ENCODE measurements around the gene BPI. TPM values are rescaled to one million over a fixed set of nuclear protein-coding genes. Genes with fewer than 3 reads are reported as not detected.

The BPI gene
- total RNA-seq, 2 experiments from 2014 or later: 0.14 TPM; not detected in 1

DNA sequence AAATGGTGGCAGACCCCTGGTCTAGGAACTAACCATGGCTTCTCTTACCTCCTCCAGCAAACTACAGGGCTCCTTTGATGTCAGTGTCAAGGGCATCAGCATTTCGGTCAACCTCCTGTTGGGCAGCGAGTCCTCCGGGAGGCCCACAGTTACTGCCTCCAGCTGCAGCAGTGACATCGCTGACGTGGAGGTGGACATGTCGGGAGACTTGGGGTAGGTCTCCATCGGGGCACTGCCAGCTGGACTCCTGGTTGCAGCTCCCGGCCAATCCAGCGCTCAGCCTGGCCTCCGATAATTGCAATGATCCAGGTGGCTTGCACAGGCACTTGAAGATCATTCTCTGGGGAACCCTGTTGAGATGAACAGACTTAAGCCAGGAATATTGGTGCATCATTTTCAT, 50.3 kb downstream of the BPI start:
- no peaks in the 10 kb centered on the region for H3K9me3 Mint-ChIP-seq
- ATAC-seq (ENCODE audit: poor library complexity) (no peak), DNase-seq (no peak)
- H3K27me3 ChIP-seq (ENCODE audit: control insufficient read depth in 1 of 2, insufficient read depth in 2 of 2, low read length in 2 of 2): no peaks in the 10 kb centered on the region
- H3K4me3 Mint-ChIP-seq: no peak overlapping the region
- H3K4me1 Mint-ChIP-seq (ENCODE audit: low read depth): no peaks in the 10 kb centered on the region
- H3K36me3 Mint-ChIP-seq (ENCODE audit: low read depth): no peaks in the 10 kb centered on the region
- ChIA-PET CTCF (no interaction called here), POLR2A (no interaction called here)
- no peak overlapping the region for H3K27ac Mint-ChIP-seq
- TF ChIP-seq CTCF (IDR thresholded peaks at IDR 0.05): no peak
- H3K4me1 ChIP-seq (ENCODE audit: insufficient read depth, low read length): no peaks in the 10 kb centered on the region
- no peak overlapping the region for H3K27ac ChIP-seq (ENCODE audit: low read depth in 1 of 2, low read length in 2 of 2)
- intact Hi-C loops (cut with DNase I, micrococcal nuclease): no loop called here
- H3K4me3 ChIP-seq (ENCODE audit: low read length): no peak overlapping the region
- no peaks in the 10 kb centered on the region for H3K36me3 ChIP-seq (ENCODE audit: insufficient read depth, low read length)
- H3K27me3 Mint-ChIP-seq: no peaks in the 10 kb centered on the region
- H3K9me3 ChIP-seq (ENCODE audit: control insufficient read depth in 1 of 2, insufficient read depth in 1 of 2, low read length in 2 of 2): no peaks in the 10 kb centered on the region

- H3K4me1 Mint-ChIP-seq (ENCODE audit: low read depth): no peaks in the 10 kb centered on the region
- POLR2A ChIA-PET: no interaction called here
- DNase-seq: no peak
Measured at GRCh38 chr20:38355161-38356012, 51.4 kb downstream of the BPI start.

GRCh38 chr20:38357653-38358207, 53.8 kb downstream of the BPI start:
- H3K36me3 Mint-ChIP-seq (ENCODE audit: low read depth): no peaks in the 10 kb centered on the region
- Histone ChIP-seq H3K36me3 (ENCODE audit: insufficient read depth, low read length) (no peaks in the 10 kb centered on the region), H3K4me1 (ENCODE audit: insufficient read depth, low read length) (no peaks in the 10 kb centered on the region), H3K27me3 (ENCODE audit: control insufficient read depth in 1 of 2, insufficient read depth in 2 of 2, low read length in 2 of 2) (no peaks in the 10 kb centered on the region), H3K9me3 (ENCODE audit: control insufficient read depth in 1 of 2, insufficient read depth in 1 of 2, low read length in 2 of 2) (no peaks in the 10 kb centered on the region), H3K27ac (ENCODE audit: low read depth in 1 of 2, low read length in 2 of 2) (no peak overlapping the region), H3K4me3 (ENCODE audit: low read length) (no peak overlapping the region)
- TF ChIP-seq CTCF (IDR thresholded peaks at IDR 0.05): no peak
- no peaks in the 10 kb centered on the region for H3K27me3 Mint-ChIP-seq
- ChIA-PET CTCF (no interaction called here), POLR2A (no interaction called here)
- no peak overlapping the region for H3K27ac Mint-ChIP-seq
- no peak for DNase-seq
- no peak for ATAC-seq (ENCODE audit: poor library complexity)
- no peaks in the 10 kb centered on the region for H3K9me3 Mint-ChIP-seq
- intact Hi-C loops (cut with DNase I, micrococcal nuclease): loop anchor here in 1 of 2 experiments (5.0 kb wide), 1 partner anchor 300 kb away; no protein-coding TSS in a partner anchor
- no peaks in the 10 kb centered on the region for H3K4me1 Mint-ChIP-seq (ENCODE audit: low read depth)
- no peak overlapping the region for H3K4me3 Mint-ChIP-seq

More at GRCh38 chr20:38355161-38356012, 51.4 kb downstream of the BPI start:
- no peak for TF ChIP-seq CTCF (IDR thresholded peaks at IDR 0.05)
- intact Hi-C loops (cut with DNase I, micrococcal nuclease): loop anchor here in 1 of 2 experiments (5.0 kb wide), 1 partner anchor 298 kb away; no protein-coding TSS in a partner anchor
- Histone ChIP-seq H3K27ac (ENCODE audit: low read depth in 1 of 2, low read length in 2 of 2) (no peak overlapping the region), H3K36me3 (ENCODE audit: insufficient read depth, low read length) (no peaks in the 10 kb centered on the region), H3K9me3 (ENCODE audit: control insufficient read depth in 1 of 2, insufficient read depth in 1 of 2, low read length in 2 of 2) (no peaks in the 10 kb centered on the region), H3K4me1 (ENCODE audit: insufficient read depth, low read length) (no peaks in the 10 kb centered on the region), H3K4me3 (ENCODE audit: low read length) (no peak overlapping the region), H3K27me3 (ENCODE audit: control insufficient read depth in 1 of 2, insufficient read depth in 2 of 2, low read length in 2 of 2) (no peaks in the 10 kb centered on the region)
- no peak for ATAC-seq (ENCODE audit: poor library complexity)
- no peaks in the 10 kb centered on the region for H3K36me3 Mint-ChIP-seq (ENCODE audit: low read depth)
- H3K9me3 Mint-ChIP-seq: no peaks in the 10 kb centered on the region
- no peak overlapping the region for H3K27ac Mint-ChIP-seq
- no peak overlapping the region for H3K4me3 Mint-ChIP-seq
- CTCF ChIA-PET: no interaction called here
- no peaks in the 10 kb centered on the region for H3K27me3 Mint-ChIP-seq
